RWPE1 (cell line): Measurements from ENCODE around the gene SNN.

Experiments used
- CTCF ChIA-PET: fragments of 350-600 bp; sonication (Branson Sonifier 250); formaldehyde crosslinking; extraction: SDS; loops from one replicate; lab custom pipeline; 2021; lab: Yijun Ruan, JAX
- POLR2A ChIA-PET: fragments of 400-600 bp; formaldehyde crosslinking; extraction: SDS; loops from one replicate; lab custom pipeline; 2020; ENCODE audit warnings: antibody characterized with exemption; ENCODE audit not compliant: low non-redundant PET; lab: Yijun Ruan, JAX
- DNase-seq: peaks from one replicate; pipeline ENCODE4 v3.0.0; 2012; ENCODE audit warnings: low spot score
- H3K27ac ChIP-seq: fragments of 450-650 bp; 2 replicates; pipeline ENCODE4 v1.5.1; 2017
- TF ChIP-seq, protein P1 (sequence below): fragments of 450-650 bp; conservative IDR thresholded peaks from 2 replicates; pipeline ENCODE4 v1.5.1; 2017; ENCODE audit warnings: low read depth, mild to moderate bottlenecking

The SNN gene

DNA sequence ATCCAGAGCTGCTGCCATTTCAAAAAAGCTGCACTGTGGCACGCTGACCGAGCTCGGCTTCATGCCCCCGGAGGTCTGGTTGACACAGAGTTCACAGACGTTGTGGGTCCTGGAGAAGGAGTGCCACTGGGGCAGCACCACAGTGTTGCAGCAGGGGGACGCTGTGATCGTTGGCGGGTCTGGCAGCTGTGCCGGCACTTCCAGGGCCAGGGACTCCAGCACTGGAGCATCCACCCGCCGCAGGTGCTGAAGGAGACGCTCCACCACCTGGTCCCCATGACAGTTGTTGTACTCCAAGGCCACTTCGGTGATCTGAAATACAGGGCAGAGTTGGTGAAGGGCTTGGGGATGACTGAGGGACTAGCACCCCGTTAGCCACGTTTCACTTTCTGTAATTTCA is 23.5 kb downstream of the SNN start:
- CTCF ChIA-PET: interaction anchor here (0.6 to 1.0 kb wide), 3 partner anchors 15 to 304 kb away, joined by 3 to 8 read pairs (median 3); no protein-coding TSS in a partner anchor
- POLR2A ChIA-PET: no interaction called here

DNA sequence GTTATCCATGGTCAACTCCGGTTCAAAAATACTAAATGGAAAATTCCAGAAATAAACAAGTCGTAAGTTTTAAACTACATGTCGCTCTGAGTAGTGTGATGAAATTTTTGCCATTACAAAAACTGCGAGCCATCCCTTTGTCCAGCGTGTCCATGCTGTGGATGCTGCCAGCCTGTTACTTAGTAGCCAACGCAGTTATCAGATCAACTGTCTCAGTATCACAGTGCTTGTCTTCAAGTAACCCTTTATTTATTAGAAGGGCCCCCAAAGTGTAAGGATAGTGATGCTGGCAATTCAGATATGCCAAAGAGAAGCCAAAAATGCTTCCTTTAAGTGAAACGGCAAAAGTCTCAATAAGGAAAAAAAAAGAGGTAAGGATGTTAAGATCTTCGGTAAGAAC is 23.9 kb downstream of the SNN start:
- CTCF ChIA-PET: interaction anchor here (0.6 kb wide), 1 partner anchor 304 kb away, joined by 3 read pairs; no protein-coding TSS in a partner anchor
- no peak for DNase-seq
- TF ChIP-seq, protein P1, sequence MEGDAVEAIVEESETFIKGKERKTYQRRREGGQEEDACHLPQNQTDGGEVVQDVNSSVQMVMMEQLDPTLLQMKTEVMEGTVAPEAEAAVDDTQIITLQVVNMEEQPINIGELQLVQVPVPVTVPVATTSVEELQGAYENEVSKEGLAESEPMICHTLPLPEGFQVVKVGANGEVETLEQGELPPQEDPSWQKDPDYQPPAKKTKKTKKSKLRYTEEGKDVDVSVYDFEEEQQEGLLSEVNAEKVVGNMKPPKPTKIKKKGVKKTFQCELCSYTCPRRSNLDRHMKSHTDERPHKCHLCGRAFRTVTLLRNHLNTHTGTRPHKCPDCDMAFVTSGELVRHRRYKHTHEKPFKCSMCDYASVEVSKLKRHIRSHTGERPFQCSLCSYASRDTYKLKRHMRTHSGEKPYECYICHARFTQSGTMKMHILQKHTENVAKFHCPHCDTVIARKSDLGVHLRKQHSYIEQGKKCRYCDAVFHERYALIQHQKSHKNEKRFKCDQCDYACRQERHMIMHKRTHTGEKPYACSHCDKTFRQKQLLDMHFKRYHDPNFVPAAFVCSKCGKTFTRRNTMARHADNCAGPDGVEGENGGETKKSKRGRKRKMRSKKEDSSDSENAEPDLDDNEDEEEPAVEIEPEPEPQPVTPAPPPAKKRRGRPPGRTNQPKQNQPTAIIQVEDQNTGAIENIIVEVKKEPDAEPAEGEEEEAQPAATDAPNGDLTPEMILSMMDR: no peak
- POLR2A ChIA-PET: no interaction called here
- H3K27ac ChIP-seq: no peak overlapping the region

More for the DNA sequence above, 23.5 kb downstream of the SNN start:
- H3K27ac ChIP-seq: no peak overlapping the region
- no peak for DNase-seq
- TF ChIP-seq, protein P1: no peak

DNA sequence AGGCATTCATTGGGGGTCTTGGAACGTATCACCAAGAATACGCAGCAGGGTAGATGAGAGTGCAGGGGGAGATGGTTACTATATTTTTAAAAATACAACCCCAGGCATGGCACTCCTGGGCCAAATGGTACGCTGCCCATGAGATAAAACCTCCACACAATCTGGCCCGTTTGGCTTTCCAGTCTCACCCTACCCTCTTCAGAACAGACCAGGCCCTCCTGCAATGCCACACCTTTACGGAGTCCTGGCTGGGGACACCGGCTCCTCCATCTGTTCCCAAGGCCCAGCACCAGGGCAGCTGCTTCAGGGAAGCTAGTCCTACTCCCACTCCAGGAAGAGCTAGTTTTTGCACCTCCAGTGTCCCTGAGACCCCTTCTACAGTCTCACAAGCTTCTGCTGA is 24.4 kb downstream of the SNN start:
- no peak for DNase-seq
- TF ChIP-seq, protein P1: no peak
- ChIA-PET POLR2A (no interaction called here), CTCF (no interaction called here)
- H3K27ac ChIP-seq: no peak overlapping the region

DNA sequence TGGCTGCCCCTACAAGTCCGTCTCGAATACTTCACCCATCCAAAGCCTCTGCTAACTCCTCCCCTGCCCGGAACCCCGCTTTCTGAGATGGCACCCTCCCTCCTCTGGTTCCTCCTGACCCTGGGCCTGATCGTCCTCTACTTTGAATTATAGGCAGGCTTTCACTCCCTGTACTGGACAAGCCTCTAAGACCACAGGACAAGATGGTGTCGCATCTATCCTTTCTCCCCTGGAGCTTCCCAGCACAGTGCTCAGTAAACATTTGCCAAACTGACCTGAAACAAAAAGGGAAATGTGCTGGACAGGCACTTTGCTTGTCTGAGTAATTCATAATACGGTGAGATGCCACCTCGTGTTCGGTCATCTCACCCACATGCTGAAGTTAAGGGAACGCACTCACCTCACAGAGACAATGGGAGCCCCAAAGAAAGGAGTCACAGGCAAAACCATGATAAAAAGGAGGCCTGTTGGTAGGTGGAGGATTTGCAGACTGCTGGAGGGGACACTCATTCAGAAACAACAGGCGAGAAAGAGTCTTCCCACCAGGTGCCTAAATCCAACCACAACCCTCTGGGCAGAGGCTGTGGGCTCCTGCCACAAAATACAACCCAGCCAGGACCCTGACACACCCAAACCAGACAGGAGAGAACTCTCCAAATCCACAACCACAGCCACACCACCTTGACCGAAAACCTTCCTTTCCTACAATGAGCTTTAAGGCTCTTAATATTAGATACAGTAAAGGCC is 28.2 kb downstream of the SNN start:
- no peak for DNase-seq
- ChIA-PET CTCF (no interaction called here), POLR2A (no interaction called here)
- H3K27ac ChIP-seq: no peak overlapping the region
- TF ChIP-seq, protein P1: no peak

DNA sequence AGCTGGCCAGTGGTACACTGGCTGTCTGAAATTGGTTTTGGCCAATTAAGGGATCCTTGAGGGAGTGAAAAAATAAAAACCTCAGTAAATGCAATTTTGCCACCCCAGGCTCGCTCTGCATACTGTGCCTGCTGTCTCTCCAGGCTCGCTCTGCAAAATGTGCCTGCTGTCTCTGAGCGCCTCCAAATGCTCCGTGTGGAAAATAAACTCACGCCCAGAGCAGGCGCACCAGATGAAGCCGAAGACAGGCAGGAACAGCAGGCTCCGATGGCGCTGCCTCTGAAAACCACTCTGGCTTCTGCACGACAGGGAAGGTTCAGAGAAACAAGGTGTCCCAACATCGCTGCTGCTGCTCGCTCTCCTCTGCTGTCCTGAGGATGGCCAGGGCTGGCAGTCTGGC is 29.1 kb downstream of the SNN start:
- POLR2A ChIA-PET: no interaction called here
- CTCF ChIA-PET: no interaction called here
- peak overlapping the region; percentile 11; the same call in 1 of the 2 replicates for H3K27ac ChIP-seq
- TF ChIP-seq, protein P1: no peak
- no peak for DNase-seq

DNA sequence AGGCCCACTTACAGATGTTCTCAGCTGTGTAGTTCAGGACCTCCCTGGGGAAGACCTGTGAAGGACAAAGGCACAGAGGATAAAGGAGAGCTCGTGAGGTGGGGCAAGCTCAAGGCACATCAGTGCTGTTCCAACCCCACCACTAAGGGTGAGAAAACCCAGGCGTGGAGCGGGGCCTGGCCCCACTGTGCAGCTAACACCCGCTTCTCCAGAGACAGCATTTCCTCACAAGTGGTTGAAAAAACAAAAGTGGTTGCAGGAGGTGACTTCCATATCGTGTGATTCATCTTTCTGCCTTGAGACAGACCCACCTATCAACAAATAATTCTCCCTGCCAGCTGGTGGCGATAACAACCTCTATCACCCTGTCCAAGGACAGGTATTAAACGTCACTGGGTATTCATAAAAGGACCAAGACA is 30.0 kb downstream of the SNN start:
- POLR2A ChIA-PET: no interaction called here
- CTCF ChIA-PET: interaction anchor here (0.6 kb wide), 1 partner anchor 124 kb away, joined by 3 read pairs; no protein-coding TSS in a partner anchor
- DNase-seq: peak; percentile 20

More for the DNA sequence above, 30.0 kb downstream of the SNN start:
- TF ChIP-seq, protein P1: no peak
- H3K27ac ChIP-seq: peak overlapping the region; percentile 11; the same call in 1 of the 2 replicates
